ENCODE measurements around the gene STK32B. TPM values are rescaled to one million over a fixed set of nuclear protein-coding genes. Genes with fewer than 3 reads are reported as not detected.

STK32B gene
- total RNA-seq, 1 experiment from 2014 or later, result 15.1 TPM

DNA sequence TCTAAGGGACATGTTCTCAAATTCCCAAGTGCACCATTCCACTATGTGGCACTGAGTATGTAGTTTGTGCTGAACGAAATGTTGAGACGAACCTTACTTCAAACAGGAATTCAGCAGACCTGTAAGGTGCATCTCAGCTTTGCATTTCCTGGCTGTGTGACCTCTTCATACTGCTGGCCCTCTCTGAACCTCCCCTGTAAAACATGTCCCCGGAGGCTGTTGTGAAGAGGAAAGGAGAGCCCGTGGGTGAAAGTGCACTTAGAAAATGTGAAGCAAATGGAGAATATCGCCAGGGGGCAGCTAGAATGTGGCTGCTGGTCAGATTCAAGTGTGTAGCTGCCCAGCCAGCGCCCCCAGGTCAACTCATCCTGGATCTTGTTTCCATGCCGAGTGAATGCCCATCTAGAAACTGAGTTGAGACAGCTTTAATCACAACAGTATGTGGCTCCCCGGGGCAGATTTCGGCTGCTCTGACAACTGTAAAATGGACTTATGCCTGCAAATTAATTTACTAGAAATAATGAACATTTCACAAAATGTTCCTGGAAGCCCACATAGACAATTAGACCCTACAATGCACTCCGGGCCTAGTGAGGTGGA lies 393.7 kb downstream of the STK32B start:
- TF ChIP-seq, protein P1, sequence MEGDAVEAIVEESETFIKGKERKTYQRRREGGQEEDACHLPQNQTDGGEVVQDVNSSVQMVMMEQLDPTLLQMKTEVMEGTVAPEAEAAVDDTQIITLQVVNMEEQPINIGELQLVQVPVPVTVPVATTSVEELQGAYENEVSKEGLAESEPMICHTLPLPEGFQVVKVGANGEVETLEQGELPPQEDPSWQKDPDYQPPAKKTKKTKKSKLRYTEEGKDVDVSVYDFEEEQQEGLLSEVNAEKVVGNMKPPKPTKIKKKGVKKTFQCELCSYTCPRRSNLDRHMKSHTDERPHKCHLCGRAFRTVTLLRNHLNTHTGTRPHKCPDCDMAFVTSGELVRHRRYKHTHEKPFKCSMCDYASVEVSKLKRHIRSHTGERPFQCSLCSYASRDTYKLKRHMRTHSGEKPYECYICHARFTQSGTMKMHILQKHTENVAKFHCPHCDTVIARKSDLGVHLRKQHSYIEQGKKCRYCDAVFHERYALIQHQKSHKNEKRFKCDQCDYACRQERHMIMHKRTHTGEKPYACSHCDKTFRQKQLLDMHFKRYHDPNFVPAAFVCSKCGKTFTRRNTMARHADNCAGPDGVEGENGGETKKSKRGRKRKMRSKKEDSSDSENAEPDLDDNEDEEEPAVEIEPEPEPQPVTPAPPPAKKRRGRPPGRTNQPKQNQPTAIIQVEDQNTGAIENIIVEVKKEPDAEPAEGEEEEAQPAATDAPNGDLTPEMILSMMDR (conservative IDR thresholded peaks at IDR 0.05; ENCODE audit: low read depth, low read length), result no peak
- TF ChIP-seq EZH2 (IDR thresholded peaks at IDR 0.05; ENCODE audit: borderline replicate concordance, low read depth, low read length, poor library complexity, severe bottlenecking), result no peak
- BruUV-seq (replicated peaks), result no TSS peak
- POLR2A ChIA-PET (ENCODE audit: low non-redundant PET), result no interaction called here

DNA sequence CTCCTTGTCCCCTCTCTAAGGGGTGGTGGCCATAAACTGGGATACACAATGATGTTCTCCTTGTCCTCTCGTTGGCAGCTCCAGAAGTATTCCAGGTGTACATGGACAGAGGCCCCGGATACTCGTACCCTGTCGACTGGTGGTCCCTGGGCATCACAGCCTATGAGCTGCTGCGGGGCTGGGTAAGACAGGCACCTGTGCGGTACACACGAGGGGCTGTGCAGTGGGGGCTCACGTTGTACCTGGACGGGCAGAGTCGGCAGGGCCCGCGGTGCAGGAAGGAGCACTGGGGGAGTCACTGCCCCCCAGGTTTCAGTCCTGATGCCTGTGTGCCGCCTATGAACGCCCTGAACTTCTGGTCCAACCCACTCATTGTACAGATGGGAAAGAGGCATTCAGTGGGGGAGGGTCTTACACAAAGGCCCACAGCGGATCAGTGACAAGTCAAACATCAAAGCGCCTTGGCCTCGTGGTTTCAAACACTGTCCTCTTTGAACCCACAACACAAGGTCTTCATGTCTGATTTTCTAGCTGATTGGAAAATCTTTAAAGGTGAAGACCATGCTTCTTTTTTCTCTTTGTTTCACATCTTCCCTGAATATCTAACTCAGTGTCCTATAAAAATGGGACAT lies 395.4 kb downstream of the STK32B start:
- ChIA-PET CTCF (no interaction called here), POLR2A (ENCODE audit: low non-redundant PET) (no interaction called here)
- Histone ChIP-seq H3K9me3 (ENCODE audit: low read depth, low read length, poor library complexity, severe bottlenecking) (no peaks in the 10 kb centered on the region), H3K27me3 (replicated peaks; ENCODE audit: insufficient read depth, low read depth, low read length, poor library complexity) (no peaks in the 10 kb centered on the region), H3K4me3 (ENCODE audit: low read depth, low read length, poor library complexity, severe bottlenecking) (no peak overlapping the region), H3K27ac (ENCODE audit: low read depth, low read length, poor library complexity, severe bottlenecking) (no peak overlapping the region), H3K36me3 (ENCODE audit: insufficient read depth, low read length, poor library complexity, severe bottlenecking) (no peaks in the 10 kb centered on the region), H3K4me1 (ENCODE audit: insufficient read depth, low read length, poor library complexity, severe bottlenecking) (no peaks in the 10 kb centered on the region)
- DNase-seq (ENCODE audit: low spot score), result no peak
- no TSS peak for BruUV-seq (replicated peaks)
- TF ChIP-seq, protein P1 (conservative IDR thresholded peaks at IDR 0.05; ENCODE audit: low read depth, low read length), result no peak
- no peak for TF ChIP-seq EZH2 (IDR thresholded peaks at IDR 0.05; ENCODE audit: borderline replicate concordance, low read depth, low read length, poor library complexity, severe bottlenecking)
- intact Hi-C loops (cut with micrococcal nuclease; ENCODE audit: unreplicated experiment), result no loop called here

More for the DNA sequence above, 393.7 kb downstream of the STK32B start:
- H3K9me3 ChIP-seq (ENCODE audit: low read depth, low read length, poor library complexity, severe bottlenecking), result no peaks in the 10 kb centered on the region
- no peaks in the 10 kb centered on the region for H3K27me3 ChIP-seq (replicated peaks; ENCODE audit: insufficient read depth, low read depth, low read length, poor library complexity)
- no peaks in the 10 kb centered on the region for H3K4me1 ChIP-seq (ENCODE audit: insufficient read depth, low read length, poor library complexity, severe bottlenecking)
- DNase-seq (ENCODE audit: low spot score), result no peak
- intact Hi-C loops (cut with micrococcal nuclease; ENCODE audit: unreplicated experiment), result no loop called here
- CTCF ChIA-PET, result no interaction called here
- H3K4me3 ChIP-seq (ENCODE audit: low read depth, low read length, poor library complexity, severe bottlenecking), result no peak overlapping the region
- H3K27ac ChIP-seq (ENCODE audit: low read depth, low read length, poor library complexity, severe bottlenecking), result no peak overlapping the region
- H3K36me3 ChIP-seq (ENCODE audit: insufficient read depth, low read length, poor library complexity, severe bottlenecking), result no peaks in the 10 kb centered on the region

DNA sequence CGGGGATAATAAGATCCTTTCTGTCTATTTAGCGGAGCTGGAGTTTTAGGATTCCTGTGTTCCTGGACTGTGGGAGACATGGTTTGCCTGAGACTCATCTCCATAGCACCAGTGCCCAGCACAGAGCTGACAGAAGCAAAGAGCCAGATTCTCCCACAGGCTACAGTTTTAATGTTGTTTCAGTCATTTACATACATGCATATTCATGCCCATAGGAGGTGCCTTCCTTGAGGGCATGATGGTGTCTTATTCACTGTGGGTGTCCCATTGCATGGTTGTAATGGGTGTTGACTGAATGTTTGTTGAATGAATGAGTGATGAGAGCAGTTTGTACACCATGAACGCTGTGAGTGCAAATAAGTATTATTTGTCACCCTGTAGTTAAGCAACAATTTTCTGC lies 396.5 kb downstream of the STK32B start:
- no peak for DNase-seq (ENCODE audit: low spot score)
- no peak for TF ChIP-seq EZH2 (IDR thresholded peaks at IDR 0.05; ENCODE audit: borderline replicate concordance, low read depth, low read length, poor library complexity, severe bottlenecking)
- no peak overlapping the region for H3K27ac ChIP-seq (ENCODE audit: low read depth, low read length, poor library complexity, severe bottlenecking)
- H3K27me3 ChIP-seq (replicated peaks; ENCODE audit: insufficient read depth, low read depth, low read length, poor library complexity), result no peaks in the 10 kb centered on the region
- no peaks in the 10 kb centered on the region for H3K9me3 ChIP-seq (ENCODE audit: low read depth, low read length, poor library complexity, severe bottlenecking)
- H3K36me3 ChIP-seq (ENCODE audit: insufficient read depth, low read length, poor library complexity, severe bottlenecking), result no peaks in the 10 kb centered on the region
- H3K4me1 ChIP-seq (ENCODE audit: insufficient read depth, low read length, poor library complexity, severe bottlenecking), result no peaks in the 10 kb centered on the region
- POLR2A ChIA-PET (ENCODE audit: low non-redundant PET), result no interaction called here
- H3K4me3 ChIP-seq (ENCODE audit: low read depth, low read length, poor library complexity, severe bottlenecking), result no peak overlapping the region
- CTCF ChIA-PET, result no interaction called here
- intact Hi-C loops (cut with micrococcal nuclease; ENCODE audit: unreplicated experiment), result no loop called here
- BruUV-seq (replicated peaks), result no TSS peak

DNA sequence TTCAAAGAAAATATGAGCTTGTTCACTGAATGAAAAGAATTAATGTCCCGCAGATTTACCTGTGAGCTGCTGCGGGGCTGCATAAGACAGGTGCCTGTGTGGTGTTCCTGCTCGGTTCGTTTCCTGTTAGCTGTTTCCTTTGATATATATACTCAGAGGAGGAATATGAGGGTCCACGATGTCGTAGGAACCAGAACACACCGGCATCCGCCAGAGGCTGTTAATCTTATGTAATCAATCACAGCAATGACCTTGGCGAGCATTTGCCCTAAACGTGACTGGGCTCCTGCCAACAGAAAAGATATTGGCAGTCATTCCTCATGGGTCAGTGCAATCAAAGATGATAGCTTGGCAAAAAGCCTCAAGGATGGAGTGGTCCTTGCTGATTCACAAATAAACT lies 396.9 kb downstream of the STK32B start:
- Histone ChIP-seq H3K4me1 (ENCODE audit: insufficient read depth, low read length, poor library complexity, severe bottlenecking) (no peaks in the 10 kb centered on the region), H3K4me3 (ENCODE audit: low read depth, low read length, poor library complexity, severe bottlenecking) (no peak overlapping the region), H3K27me3 (replicated peaks; ENCODE audit: insufficient read depth, low read depth, low read length, poor library complexity) (no peaks in the 10 kb centered on the region), H3K27ac (ENCODE audit: low read depth, low read length, poor library complexity, severe bottlenecking) (no peak overlapping the region), H3K36me3 (ENCODE audit: insufficient read depth, low read length, poor library complexity, severe bottlenecking) (no peaks in the 10 kb centered on the region), H3K9me3 (ENCODE audit: low read depth, low read length, poor library complexity, severe bottlenecking) (no peaks in the 10 kb centered on the region)
- POLR2A ChIA-PET (ENCODE audit: low non-redundant PET), result no interaction called here
- no TSS peak for BruUV-seq (replicated peaks)
- TF ChIP-seq, protein P1 (conservative IDR thresholded peaks at IDR 0.05; ENCODE audit: low read depth, low read length), result no peak
- no peak for TF ChIP-seq EZH2 (IDR thresholded peaks at IDR 0.05; ENCODE audit: borderline replicate concordance, low read depth, low read length, poor library complexity, severe bottlenecking)
- intact Hi-C loops (cut with micrococcal nuclease; ENCODE audit: unreplicated experiment), result no loop called here
- no peak for DNase-seq (ENCODE audit: low spot score)
- CTCF ChIA-PET, result no interaction called here

Measured in A673 (cell line).